ENCODE measurements around the gene RYR2.

RYR2 gene

GRCh38 chr1:237041795-237042525, at the start of gene RYR2:
Gene RYR2 (plus strand): TSS chr1:237042184. CDS start chr1:237042522, 338 bp downstream.
- peaks cover 18% of the 10 kb centered on the region for H3K27me3 Mint-ChIP-seq (ENCODE audit: low read depth, poor library complexity)
- peak; percentile 61 for TF ChIP-seq CTCF (IDR thresholded peaks at IDR 0.05)
- peak; percentile 71 for DNase-seq
- H3K4me1 Mint-ChIP-seq: peaks cover 13% of the 10 kb centered on the region
- H3K4me3 Mint-ChIP-seq: peak within 1 kb of the TSS; percentile 84
- no peak within 1 kb of the TSS for H3K27ac Mint-ChIP-seq
- no peaks in the 10 kb centered on the region for H3K9me3 Mint-ChIP-seq
- H3K36me3 Mint-ChIP-seq (ENCODE audit: low read depth): no peaks in the 10 kb centered on the region

- H3K36me3 Mint-ChIP-seq (ENCODE audit: low read depth): no peaks in the 10 kb centered on the region
- H3K27ac Mint-ChIP-seq: peak overlapping the region; percentile 56
- peaks cover 32% of the 10 kb centered on the region for H3K9me3 Mint-ChIP-seq
- no peaks in the 10 kb centered on the region for H3K4me1 Mint-ChIP-seq
- no peak for DNase-seq
- no peak for TF ChIP-seq CTCF (IDR thresholded peaks at IDR 0.05)
- no peaks in the 10 kb centered on the region for H3K27me3 Mint-ChIP-seq (ENCODE audit: low read depth, poor library complexity)
- H3K4me3 Mint-ChIP-seq: no peak overlapping the region
Measured at GRCh38 chr1:236992449-236992848, 49.5 kb upstream of the RYR2 start.

- Mint-ChIP-seq H3K4me3 (no peak overlapping the region), H3K27ac (no peak overlapping the region), H3K4me1 (no peaks in the 10 kb centered on the region), H3K9me3 (peaks cover 17% of the 10 kb centered on the region), H3K27me3 (ENCODE audit: low read depth, poor library complexity) (no peaks in the 10 kb centered on the region), H3K36me3 (ENCODE audit: low read depth) (no peaks in the 10 kb centered on the region)
- TF ChIP-seq CTCF (IDR thresholded peaks at IDR 0.05): no peak
- no peak for DNase-seq
Measured at GRCh38 chr1:236994450-236994849, 47.5 kb upstream of the RYR2 start.

GRCh38 chr1:236997361-236997760, 44.6 kb upstream of the RYR2 start:
- no peaks in the 10 kb centered on the region for H3K4me1 Mint-ChIP-seq
- H3K27ac Mint-ChIP-seq: no peak overlapping the region
- no peak for DNase-seq
- no peak overlapping the region for H3K4me3 Mint-ChIP-seq
- H3K27me3 Mint-ChIP-seq (ENCODE audit: low read depth, poor library complexity): no peaks in the 10 kb centered on the region
- H3K36me3 Mint-ChIP-seq (ENCODE audit: low read depth): no peaks in the 10 kb centered on the region
- no peaks in the 10 kb centered on the region for H3K9me3 Mint-ChIP-seq
- TF ChIP-seq CTCF (IDR thresholded peaks at IDR 0.05): no peak

GRCh38 chr1:236997882-236998281, 44.1 kb upstream of the RYR2 start:
- Mint-ChIP-seq H3K4me1 (no peaks in the 10 kb centered on the region), H3K4me3 (no peak overlapping the region), H3K27ac (no peak overlapping the region), H3K9me3 (no peaks in the 10 kb centered on the region), H3K27me3 (ENCODE audit: low read depth, poor library complexity) (no peaks in the 10 kb centered on the region), H3K36me3 (ENCODE audit: low read depth) (no peaks in the 10 kb centered on the region)
- DNase-seq: no peak
- TF ChIP-seq CTCF (IDR thresholded peaks at IDR 0.05): no peak

GRCh38 chr1:236998546-236998945, 43.4 kb upstream of the RYR2 start:
- peaks cover 2% of the 10 kb centered on the region for H3K27me3 Mint-ChIP-seq (ENCODE audit: low read depth, poor library complexity)
- H3K4me3 Mint-ChIP-seq: no peak overlapping the region
- TF ChIP-seq CTCF (IDR thresholded peaks at IDR 0.05): no peak
- H3K27ac Mint-ChIP-seq: no peak overlapping the region
- H3K36me3 Mint-ChIP-seq (ENCODE audit: low read depth): no peaks in the 10 kb centered on the region
- no peak for DNase-seq
- H3K4me1 Mint-ChIP-seq: no peaks in the 10 kb centered on the region
- H3K9me3 Mint-ChIP-seq: no peaks in the 10 kb centered on the region

All from nephron progenitor cell (in vitro differentiated cells).